K562 (cell line): Measurements from ENCODE around the gene MRPL55. TPM values are rescaled to one million over a fixed set of nuclear protein-coding genes. Genes with fewer than 3 reads are reported as not detected.

Source experiments
- ATAC-seq: fragments of 200-7000 bp; cut with Tn5 transposase; 3 replicates; pipeline ENCODE4 v1.9.1; 2020; ENCODE audit warnings: moderate library complexity
- BruUV-seq: library from RNA; stranded (reverse); fragments of 400-500 nt; replicated peaks from 2 replicates; lab custom pipeline; 2021; lab: Mats Ljungman, UMichigan
- CTCF ChIA-PET: fragments of 300-600 bp; formaldehyde crosslinking; extraction: SDS; loops from one replicate; lab custom pipeline; 2021; ENCODE audit warnings: low intra/inter-chr PET ratio; lab: Yijun Ruan, JAX
- POLR2A ChIA-PET: fragments of 300-600, 350-650 bp; sonication (Branson Sonifier 250); formaldehyde crosslinking; extraction: SDS; loops from one replicate; lab custom pipeline; 2021; ENCODE audit warnings: antibody characterized with exemption, inconsistent platforms; lab: Yijun Ruan, JAX
- DNase-seq, 4 experiments: peaks; one replicate each; pipeline versions ENCODE4 v3.0.0 to v3.0.0-alpha.2; 2011 to 2018; ENCODE audit warnings: low spot score in 3 of 4, mixed read lengths in 3 of 4; ENCODE audit errors: extremely low read depth in 1 of 4
- FAIRE-seq: peaks from 2 replicates; lab custom pipeline; 2011; peaks lifted over from hg19 to GRCh38; lab: Jason Lieb, UNC
- H2AFZ ChIP-seq: 2 replicates; pipeline ENCODE4 v1.6.0; 2011; ENCODE audit warnings: low read depth, low read length, control low read depth, inconsistent platforms
- H3K27ac ChIP-seq: fragments of 200-600 bp; 3 replicates; pipeline ENCODE4 v1.8.0; 2011; ENCODE audit warnings: low read depth, mild to moderate bottlenecking, control low read depth, inconsistent platforms, low read length, moderate library complexity, mixed read lengths; ENCODE audit errors: extremely low read depth
- H3K27me3 ChIP-seq, 2 experiments: fragments of 300-600 bp in 1 of 2; 2 replicates in 1 of 2; 3 replicates in 1 of 2; pipeline versions ENCODE4 v1.6.0 to v1.8.0; 2011; ENCODE audit warnings: inconsistent platforms in 2 of 2, low read length in 2 of 2, mild to moderate bottlenecking in 1 of 2, mixed read lengths in 1 of 2, moderate library complexity in 1 of 2; ENCODE audit not compliant: control insufficient read depth in 2 of 2, insufficient read depth in 2 of 2
- H3K36me3 ChIP-seq: fragments of 300-600 bp; 3 replicates; pipeline ENCODE4 v1.8.0; 2011; ENCODE audit warnings: mild to moderate bottlenecking, low read length, inconsistent platforms; ENCODE audit not compliant: control insufficient read depth, insufficient read depth
- H3K4me1 ChIP-seq, 2 experiments: fragments of 200-600 bp in 1 of 2; replicated peaks in 1 of 2; 2 replicates in 1 of 2; 3 replicates in 1 of 2; pipeline versions ENCODE4 v1.5.1 to v1.8.0; 2011; ENCODE audit warnings: inconsistent platforms in 2 of 2, low read length in 2 of 2, mild to moderate bottlenecking in 1 of 2, mixed read lengths in 1 of 2, moderate library complexity in 1 of 2; ENCODE audit not compliant: control insufficient read depth in 2 of 2, insufficient read depth in 2 of 2
- H3K4me2 ChIP-seq: 2 replicates; pipeline ENCODE4 v1.6.1; 2011; ENCODE audit warnings: low read length, control low read depth, inconsistent platforms, mixed read lengths; ENCODE audit not compliant: insufficient read depth
- H3K4me3 ChIP-seq: fragments of 200-600 bp; sonication (generic), shearing (Covaris generic); 2 replicates; pipeline ENCODE4 v1.5.1; 2016; ENCODE audit warnings: control low read depth, inconsistent platforms
- H3K79me2 ChIP-seq: fragments of 200-600 bp; 3 replicates; pipeline ENCODE4 v1.8.0; 2011; ENCODE audit warnings: low read length, inconsistent platforms; ENCODE audit not compliant: control insufficient read depth, insufficient read depth
- H3K9ac ChIP-seq, 2 experiments: 2 replicates each; pipeline versions ENCODE4 v1.6.0 to v1.6.1; 2011; ENCODE audit warnings: low read depth in 2 of 2, low read length in 2 of 2, control low read depth in 1 of 2, inconsistent platforms in 1 of 2, mild to moderate bottlenecking in 1 of 2, mixed read lengths in 1 of 2; ENCODE audit not compliant: insufficient read depth in 1 of 2
- H3K9me1 ChIP-seq: one replicate; pipeline ENCODE4 v1.6.0; 2011; ENCODE audit warnings: inconsistent platforms, mild to moderate bottlenecking, low read length, moderate library complexity; ENCODE audit not compliant: control insufficient read depth, insufficient read depth
- H3K9me3 ChIP-seq: replicated peaks from 2 replicates; pipeline ENCODE4 v1.5.1; 2011; ENCODE audit warnings: low read depth, low read length, inconsistent platforms; ENCODE audit not compliant: control insufficient read depth, insufficient read depth
- H4K20me1 ChIP-seq: replicated peaks from 2 replicates; pipeline ENCODE4 v1.6.1; 2011; ENCODE audit warnings: low read length, inconsistent platforms, mixed read lengths; ENCODE audit not compliant: control insufficient read depth, insufficient read depth
- ARID4B ChIP-seq: sonication (generic); formaldehyde crosslinking; IDR thresholded peaks from 2 replicates; pipeline ENCODE4 v1.8.0; 2022; ENCODE audit warnings: mild to moderate bottlenecking, missing genetic modification reagents
- CHD1 ChIP-seq: fragments of 200-600 bp; sonication (generic); IDR thresholded peaks from one replicate; pipeline ENCODE4 v1.6.1; 2012; ENCODE audit warnings: mild to moderate bottlenecking, moderate library complexity, low read length, inconsistent platforms
- HDAC1 ChIP-seq, 2 experiments: fragments of 450-650 bp; IDR thresholded peaks; 2 replicates each; pipeline ENCODE4 v1.6.1; 2016 to 2017; ENCODE audit warnings: inconsistent platforms in 1 of 2, mild to moderate bottlenecking in 1 of 2, moderate library complexity in 1 of 2
- HNRNPK ChIP-seq: fragments of 200-400 bp; formaldehyde crosslinking; IDR thresholded peaks from one replicate; pipeline ENCODE4 v1.6.1; 2018; ENCODE audit warnings: mild to moderate bottlenecking, low read depth, low read length; ENCODE audit not compliant: poor library complexity, severe bottlenecking
- NFIC ChIP-seq: fragments of 450-650 bp; IDR thresholded peaks from 2 replicates; pipeline ENCODE4 v1.6.1; 2017; ENCODE audit warnings: mild to moderate bottlenecking, inconsistent platforms
- PBX2 ChIP-seq, 2 experiments: IDR thresholded peaks in 1 of 2; conservative IDR thresholded peaks in 1 of 2; 2 replicates each; pipeline ENCODE4 v1.6.1; 2016; ENCODE audit warnings: low read depth in 2 of 2, mild to moderate bottlenecking in 1 of 2, missing compliant biosample characterization in 1 of 2, missing genetic modification characterization in 1 of 2, moderate library complexity in 1 of 2
- USF1 ChIP-seq: sonication (generic); formaldehyde crosslinking; IDR thresholded peaks from 2 replicates; pipeline ENCODE4 v1.9.0; 2022; ENCODE audit warnings: mild to moderate bottlenecking, missing genetic modification reagents
- ZSCAN32 ChIP-seq: fragments of 450-650 bp; formaldehyde crosslinking; IDR thresholded peaks from 2 replicates; pipeline ENCODE4 v1.4.0; 2020; ENCODE audit warnings: mild to moderate bottlenecking, moderate library complexity
- WGBS: fragments of 100-300 bp; shearing (Covaris generic); methylation state at CpG from one replicate; pipeline ENCODE4 v1.1.6; 2016; ENCODE audit warnings: low coverage, mixed read lengths; ENCODE audit not compliant: insufficient coverage; ENCODE audit errors: missing lambda C conversion rate; 5-methylcytosine and 5-hydroxymethylcytosine counted together
- in situ Hi-C: fragments of 300-500 bp; cut with MboI; formaldehyde crosslinking; loops from 4 replicates; pipeline ENCODE4 v1.15.0; 2018; ENCODE audit warnings: inconsistent platforms, mixed read lengths
- intact Hi-C: fragments of 100-400 bp; cut with micrococcal nuclease; formaldehyde crosslinking; loops from 2 replicates; pipeline ENCODE4 v1.14.2; 2022
- polyA plus RNA-seq, 8 experiments: library from polyadenylated mRNA; depleted of rRNA in 4 of 8; stranded (reverse) in 5 of 8; unstranded in 3 of 8; fragments of >200 nt; fragmentation: Nextera tagmentation in 2 of 8; fragmentation: Illumina TruSeq in 1 of 8; extraction: Ambion mirVana in 2 of 8; extraction: Trizol in 1 of 8; gene quantifications; 2 replicates each; pipeline versions ENCODE4 v1.2.1 to v1.2.3, GENCODE V29; 2011 to 2014; ENCODE audit warnings: inconsistent platforms in 1 of 8, missing spikeins in 1 of 8
- total RNA-seq, 7 experiments: library from RNA; depleted of rRNA in 6 of 7; stranded (reverse); fragments of >200 nt in 6 of 7; fragmentation: Illumina TruSeq in 2 of 7; extraction: Trizol in 2 of 7; gene quantifications; 2 replicates each; pipeline versions ENCODE4 v1.2.1 to v1.2.3, GENCODE V29; 2011 to 2021; ENCODE audit warnings: low replicate concordance in 1 of 7
- TF ChIP-seq, protein P1 (sequence below): fragments of 450-650 bp; IDR thresholded peaks from 2 replicates; pipeline ENCODE4 v1.6.1; 2016; ENCODE audit warnings: antibody characterized with exemption

MRPL55 gene
- total and polyA plus RNA-seq, 9 of the 15 experiments (the other 6 are each of a cell fraction or from before 2014, with no cell fraction given): 34.9 to 228 (median 81.0) TPM

- no peak overlapping the region for H2AFZ ChIP-seq
- peaks cover 31% of the 10 kb centered on the region; the same call in 2 of the 3 replicates for H3K36me3 ChIP-seq
- ChIA-PET POLR2A (interaction anchor here (1.1 to 6.0 kb wide), 8 partner anchors 8 to 57 kb away, joined by 3 to 47 read pairs (median 7); partner anchors contain the start of genes GJC2 and IBA57), CTCF (interaction anchor here (0.7 kb wide), 1 partner anchor 24 kb away, joined by 4 read pairs; no protein-coding TSS in a partner anchor)
- peak overlapping the region; percentile 92 for H3K4me2 ChIP-seq
- peaks cover 24% of the 10 kb centered on the region for H3K9me1 ChIP-seq
- peak overlapping the region; percentile 92 for H3K4me3 ChIP-seq
- peak in 2 of 4 experiments; percentile 53 to 79 for DNase-seq
- H4K20me1 ChIP-seq: peaks cover 57% of the 10 kb centered on the region
- in situ Hi-C loops (no loop called here), intact Hi-C loops (loop anchor here (2.0 kb wide), 1 partner anchor 57 kb away; no protein-coding TSS in a partner anchor)
- H3K9ac ChIP-seq: peak overlapping the region; percentile 90 to 98
- H3K79me2 ChIP-seq: peaks cover 64% of the 10 kb centered on the region
- H3K27ac ChIP-seq: peak overlapping the region; percentile 96
- 10% methylated on average over 27 of the region's 27 CpGs for WGBS
- no TSS peak for BruUV-seq
- peaks cover 58 to 75% of the 10 kb centered on the region in 2 experiments for H3K4me1 ChIP-seq
- no peaks in the 10 kb centered on the region for H3K9me3 ChIP-seq
- no peaks in the 10 kb centered on the region for H3K27me3 ChIP-seq
- no peak for ATAC-seq
- FAIRE-seq: no peak
- TF ChIP-seq USF1 (CRISPR knock-in tag): peak; percentile 69
- no peak for TF ChIP-seq HNRNPK
- peak; percentile 83 for TF ChIP-seq NFIC
- TF ChIP-seq, protein P1, sequence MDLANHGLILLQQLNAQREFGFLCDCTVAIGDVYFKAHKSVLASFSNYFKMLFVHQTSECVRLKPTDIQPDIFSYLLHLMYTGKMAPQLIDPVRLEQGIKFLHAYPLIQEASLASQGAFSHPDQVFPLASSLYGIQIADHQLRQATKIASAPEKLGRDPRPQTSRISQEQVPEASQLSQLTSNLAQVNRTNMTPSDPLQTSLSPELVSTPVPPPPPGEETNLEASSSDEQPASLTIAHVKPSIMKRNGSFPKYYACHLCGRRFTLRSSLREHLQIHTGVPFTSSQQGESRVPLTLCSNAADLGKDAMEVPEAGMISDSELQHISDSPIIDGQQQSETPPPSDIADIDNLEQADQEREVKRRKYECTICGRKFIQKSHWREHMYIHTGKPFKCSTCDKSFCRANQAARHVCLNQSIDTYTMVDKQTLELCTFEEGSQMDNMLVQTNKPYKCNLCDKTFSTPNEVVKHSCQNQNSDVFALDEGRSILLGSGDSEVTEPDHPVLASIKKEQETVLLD: 0 out of 2 replicates have a peak, but pooled peaks have one; percentile 25
- TF ChIP-seq ZSCAN32 (CRISPR knock-in tag): no peak
- peak in 1 of 2 experiments; percentile 43; a peak in 1 of 4 replicates for TF ChIP-seq HDAC1 (IDR thresholded peaks at IDR 0.05)
- TF ChIP-seq ARID4B: peak; percentile 64; the same call in 1 of the 2 replicates
- TF ChIP-seq CHD1: peak; percentile 65
- TF ChIP-seq PBX2 (CRISPR knock-in tag; IDR thresholded peaks at IDR 0.05; ENCODE audit: low read depth): no peak
- no peak for TF ChIP-seq PBX2 (tag; conservative IDR thresholded peaks at IDR 0.05; ENCODE audit: low read depth)
These were observed 32.3 kb upstream of the MRPL55 start for GRCh38 chr1:228141226-228142044.
